Hepatocyte (in vitro differentiated cells): ENCODE measurements around the gene SLC44A1. TPM values are rescaled to one million over a fixed set of nuclear protein-coding genes. Genes with fewer than 3 reads are reported as not detected.

ENCODE experiments used
- DNase-seq: peaks from one replicate; pipeline ENCODE4 v3.0.0-alpha.2; 2016; ENCODE audit warnings: low spot score
- H2AFZ ChIP-seq: fragments of 200-600 bp; sonication (generic); 2 replicates; pipeline ENCODE4 v1.6.0; 2016; ENCODE audit warnings: antibody characterized with exemption, mild to moderate bottlenecking
- H3K27ac ChIP-seq: fragments of 200-600 bp; sonication (generic); 2 replicates; pipeline ENCODE4 v1.5.1; 2016; ENCODE audit warnings: mild to moderate bottlenecking
- H3K27me3 ChIP-seq: fragments of 200-600 bp; sonication (generic); 2 replicates; pipeline ENCODE4 v1.6.1; 2016
- H3K36me3 ChIP-seq: fragments of 200-600 bp; sonication (generic); replicated peaks from 2 replicates; pipeline ENCODE4 v1.5.1; 2016; ENCODE audit warnings: low read depth; ENCODE audit not compliant: insufficient read depth
- H3K4me1 ChIP-seq: fragments of 200-600 bp; sonication (generic); 2 replicates; pipeline ENCODE4 v1.5.1; 2016; ENCODE audit warnings: mild to moderate bottlenecking, moderate library complexity; ENCODE audit not compliant: insufficient read depth
- H3K4me2 ChIP-seq: fragments of 200-600 bp; sonication (generic); 2 replicates; pipeline ENCODE4 v1.6.0; 2016
- H3K4me3 ChIP-seq: fragments of 200-600 bp; sonication (generic); 2 replicates; pipeline ENCODE4 v1.5.1; 2016; ENCODE audit warnings: mild to moderate bottlenecking
- H3K79me2 ChIP-seq: fragments of 200-600 bp; sonication (generic); 2 replicates; pipeline ENCODE4 v1.6.0; 2017; ENCODE audit warnings: mild to moderate bottlenecking
- H3K9me2 ChIP-seq: fragments of 200-600 bp; sonication (generic); replicated peaks from 2 replicates; pipeline ENCODE4 v1.6.0; 2017; ENCODE audit warnings: mild to moderate bottlenecking; ENCODE audit not compliant: insufficient read depth
- H3K9me3 ChIP-seq: fragments of 200-600 bp; sonication (generic); 2 replicates; pipeline ENCODE4 v1.5.1; 2016; ENCODE audit warnings: low read depth, mild to moderate bottlenecking
- H4K20me1 ChIP-seq: fragments of 200-600 bp; sonication (generic); 2 replicates; pipeline ENCODE4 v1.6.0; 2016; ENCODE audit warnings: mild to moderate bottlenecking; ENCODE audit not compliant: insufficient read depth, poor library complexity, severe bottlenecking
- EZH2 ChIP-seq: fragments of 200-600 bp; sonication (generic); IDR thresholded peaks from 2 replicates; pipeline ENCODE4 v1.6.1; 2016; ENCODE audit warnings: antibody characterized with exemption, mild to moderate bottlenecking, borderline replicate concordance
- EZH2phosphoT487 ChIP-seq: fragments of 200-600 bp; sonication (generic); IDR thresholded peaks from one replicate; pipeline ENCODE4 v1.6.1; 2018; ENCODE audit warnings: antibody characterized with exemption, mild to moderate bottlenecking, low read depth, moderate library complexity; ENCODE audit not compliant: unreplicated experiment, severe bottlenecking
- WGBS: methylation state at CpG from one replicate; pipeline ENCODE4 v1.1.6; 2016; ENCODE audit warnings: low lambda C conversion rate; ENCODE audit errors: missing lambda C conversion rate; 5-methylcytosine and 5-hydroxymethylcytosine counted together
- polyA plus RNA-seq: library from polyadenylated mRNA; unstranded; fragments of >200 nt; fragmentation: Nextera tagmentation; extraction: Ambion mirVana; gene quantifications from 2 replicates; pipeline ENCODE4 v1.2.1, GENCODE V29; 2016
- total RNA-seq: library from RNA; depleted of rRNA; stranded (reverse); fragments of >200 nt; gene quantifications from 2 replicates; pipeline ENCODE4 v1.2.3, GENCODE V29; 2014
- TF ChIP-seq, protein P1 (sequence below): fragments of 200-600 bp; sonication (generic); IDR thresholded peaks from 2 replicates; pipeline ENCODE4 v1.5.1; 2016; ENCODE audit warnings: antibody characterized with exemption, mild to moderate bottlenecking; ENCODE audit not compliant: poor library complexity

Gene SLC44A1
- total and polyA plus RNA-seq, 2 experiments from 2014 or later = 31.3 to 64.9 TPM

DNA sequence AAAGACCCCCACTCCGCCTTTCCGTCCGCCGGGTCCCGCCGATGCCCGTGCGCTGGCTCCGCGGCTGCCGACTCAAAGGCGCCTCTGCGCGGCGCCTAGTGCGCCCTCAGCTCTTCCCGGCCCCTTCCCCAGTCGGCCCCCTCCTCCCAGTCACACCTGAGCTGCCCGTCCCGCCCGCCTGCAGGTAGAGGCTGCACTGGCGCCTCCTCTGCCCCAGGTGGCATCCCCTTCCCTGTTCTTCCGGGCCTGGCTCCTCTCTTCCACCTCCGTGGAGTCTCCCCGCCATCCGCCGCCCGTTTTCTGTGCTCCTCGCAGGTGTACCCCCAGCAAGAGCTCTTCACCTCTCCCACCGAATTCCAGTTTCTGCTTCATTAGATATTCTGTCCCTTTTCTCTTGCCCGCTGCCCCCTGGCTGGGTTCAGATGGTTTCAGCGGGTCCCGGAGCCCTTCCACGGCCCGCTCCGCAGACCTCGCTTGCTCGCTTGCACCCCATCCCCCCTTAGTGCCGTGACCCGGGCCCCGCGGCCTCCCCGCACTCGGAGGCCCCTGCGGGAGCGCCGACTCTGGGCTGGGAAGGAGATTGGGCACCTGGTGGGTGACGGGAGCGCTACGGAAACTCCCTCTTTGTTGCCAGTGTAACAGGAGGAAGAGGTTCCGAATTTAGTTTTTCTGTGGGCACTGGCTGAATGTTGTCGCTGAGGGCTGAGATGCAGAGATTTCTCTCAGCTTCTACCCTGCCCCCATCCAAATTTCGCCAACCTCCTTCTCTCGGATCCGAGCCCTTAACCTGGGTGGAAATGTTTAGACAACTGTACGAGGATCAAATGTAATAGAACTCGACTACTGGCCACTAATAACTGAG is 809 bp downstream of the SLC44A1 start:
- Histone ChIP-seq H4K20me1 (peaks cover 5% of the 10 kb centered on the region), H3K27me3 (no peaks in the 10 kb centered on the region), H3K4me2 (peak overlapping the region; percentile 89), H3K27ac (peak overlapping the region; percentile 91), H3K4me1 (peaks cover 38% of the 10 kb centered on the region), H3K4me3 (peak overlapping the region; percentile 66), H3K36me3 (no peaks in the 10 kb centered on the region), H2AFZ (peak overlapping the region; percentile 83), H3K9me3 (no peaks in the 10 kb centered on the region), H3K9me2 (no peaks in the 10 kb centered on the region), H3K79me2 (peaks cover 47% of the 10 kb centered on the region)
- TF ChIP-seq EZH2 (no peak), EZH2phosphoT487 (no peak)
- TF ChIP-seq, protein P1, sequence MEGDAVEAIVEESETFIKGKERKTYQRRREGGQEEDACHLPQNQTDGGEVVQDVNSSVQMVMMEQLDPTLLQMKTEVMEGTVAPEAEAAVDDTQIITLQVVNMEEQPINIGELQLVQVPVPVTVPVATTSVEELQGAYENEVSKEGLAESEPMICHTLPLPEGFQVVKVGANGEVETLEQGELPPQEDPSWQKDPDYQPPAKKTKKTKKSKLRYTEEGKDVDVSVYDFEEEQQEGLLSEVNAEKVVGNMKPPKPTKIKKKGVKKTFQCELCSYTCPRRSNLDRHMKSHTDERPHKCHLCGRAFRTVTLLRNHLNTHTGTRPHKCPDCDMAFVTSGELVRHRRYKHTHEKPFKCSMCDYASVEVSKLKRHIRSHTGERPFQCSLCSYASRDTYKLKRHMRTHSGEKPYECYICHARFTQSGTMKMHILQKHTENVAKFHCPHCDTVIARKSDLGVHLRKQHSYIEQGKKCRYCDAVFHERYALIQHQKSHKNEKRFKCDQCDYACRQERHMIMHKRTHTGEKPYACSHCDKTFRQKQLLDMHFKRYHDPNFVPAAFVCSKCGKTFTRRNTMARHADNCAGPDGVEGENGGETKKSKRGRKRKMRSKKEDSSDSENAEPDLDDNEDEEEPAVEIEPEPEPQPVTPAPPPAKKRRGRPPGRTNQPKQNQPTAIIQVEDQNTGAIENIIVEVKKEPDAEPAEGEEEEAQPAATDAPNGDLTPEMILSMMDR = peak; percentile 48
- DNase-seq = peak; percentile 85
- WGBS = under 1% methylated on average over 41 of the region's 57 CpGs

DNA sequence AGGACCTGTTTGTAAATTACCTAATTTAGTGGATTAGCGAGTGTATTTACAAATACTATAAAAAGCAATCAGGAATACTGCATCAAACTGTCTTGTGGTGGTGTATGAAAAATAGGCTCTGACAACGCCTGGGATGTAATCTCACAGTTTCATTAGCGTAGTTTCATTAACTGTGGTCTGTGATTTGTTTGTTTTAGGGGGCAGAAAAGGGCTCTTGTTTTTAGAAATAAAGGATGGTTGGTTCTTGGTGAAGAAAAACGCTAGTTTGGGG is 1.4 kb downstream of the SLC44A1 start:
- Histone ChIP-seq H4K20me1 (peaks cover 5% of the 10 kb centered on the region), H3K79me2 (peaks cover 52% of the 10 kb centered on the region), H3K4me3 (peak overlapping the region; percentile 66), H3K9me2 (no peaks in the 10 kb centered on the region), H3K4me2 (peak overlapping the region; percentile 89), H3K9me3 (no peaks in the 10 kb centered on the region), H3K27ac (peak overlapping the region; percentile 91), H3K27me3 (no peaks in the 10 kb centered on the region), H3K36me3 (no peaks in the 10 kb centered on the region), H3K4me1 (peaks cover 38% of the 10 kb centered on the region), H2AFZ (peak overlapping the region; percentile 83)
- no peak for DNase-seq
- no peak for TF ChIP-seq EZH2
- TF ChIP-seq, protein P1 = no peak
- TF ChIP-seq EZH2phosphoT487 = no peak
- 6% methylated on average over 4 of the region's 4 CpGs for WGBS

DNA sequence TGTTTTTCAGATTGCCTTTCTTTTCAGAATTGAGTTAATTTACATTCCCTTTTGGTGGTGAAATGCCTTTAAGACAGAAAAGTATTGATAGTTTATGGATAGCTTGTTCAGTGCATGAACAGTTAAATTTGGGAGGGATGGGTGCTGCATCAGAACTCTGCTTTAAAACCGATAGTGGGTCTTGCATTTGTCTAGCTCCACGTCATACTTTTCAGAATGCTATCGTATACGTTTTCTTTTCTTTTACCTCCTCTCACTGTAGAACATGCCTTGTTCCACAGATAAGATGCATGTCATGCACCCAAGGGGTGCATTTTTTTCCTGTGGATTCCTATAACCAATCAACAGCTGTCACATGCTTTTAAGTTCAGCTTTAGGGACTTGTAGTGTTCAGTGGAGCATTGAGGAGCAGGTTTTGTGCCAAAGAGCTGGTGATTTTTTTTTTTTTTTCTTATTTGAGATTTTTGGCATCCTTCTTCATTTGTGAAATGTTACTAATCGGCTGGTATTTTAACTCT is 2.3 kb downstream of the SLC44A1 start:
- H3K79me2 ChIP-seq = peaks cover 61% of the 10 kb centered on the region

More for the DNA sequence above, 2.3 kb downstream of the SLC44A1 start:
- H3K27me3 ChIP-seq = no peaks in the 10 kb centered on the region
- no peak overlapping the region for H2AFZ ChIP-seq
- no peaks in the 10 kb centered on the region for H3K36me3 ChIP-seq
- no peak for DNase-seq
- H3K27ac ChIP-seq = no peak overlapping the region
- peak overlapping the region; percentile 89 for H3K4me2 ChIP-seq
- H3K4me3 ChIP-seq = peak overlapping the region; percentile 66
- no peaks in the 10 kb centered on the region for H3K9me2 ChIP-seq
- H3K4me1 ChIP-seq = peaks cover 43% of the 10 kb centered on the region
- peaks cover 5% of the 10 kb centered on the region for H4K20me1 ChIP-seq
- WGBS = 48% methylated on average over 5 of the region's 5 CpGs
- no peaks in the 10 kb centered on the region for H3K9me3 ChIP-seq
- TF ChIP-seq, protein P1 = no peak
- no peak for TF ChIP-seq EZH2phosphoT487
- TF ChIP-seq EZH2 = no peak
